Kidney (tissue), 14 donors: Measurements from ENCODE around the gene RTKN. TPM values are rescaled to one million over a fixed set of nuclear protein-coding genes. Genes with fewer than 3 reads are reported as not detected.

Source experiments
- DNase-seq, 5 donors: peaks; one replicate each; pipeline ENCODE4 v3.0.0-alpha.2; 2013 to 2020
- FAIRE-seq: peaks from 2 replicates; lab custom pipeline; 2012; peaks lifted over from hg19 to GRCh38; lab: Jason Lieb, UNC
- H3K27ac ChIP-seq, 2 donors: one replicate each; pipeline ENCODE4 v1.7.0; 2013; ENCODE audit warnings: low read depth in 2 of 2, low read length in 2 of 2, inconsistent platforms in 1 of 2
- H3K27me3 ChIP-seq: one replicate; pipeline ENCODE4 v1.7.1; 2013; ENCODE audit warnings: low read length, inconsistent platforms; ENCODE audit not compliant: control insufficient read depth, insufficient read depth
- H3K36me3 ChIP-seq, 3 donors: one replicate each; pipeline versions ENCODE4 v1.7.0 to v1.7.1; 2013; ENCODE audit warnings: low read length in 3 of 3, control low read depth in 1 of 3, inconsistent platforms in 1 of 3; ENCODE audit not compliant: insufficient read depth in 3 of 3, control insufficient read depth in 2 of 3
- H3K4me1 ChIP-seq, 3 donors: one replicate each; pipeline versions ENCODE4 v1.7.0 to v1.7.1; 2013; ENCODE audit warnings: low read length in 3 of 3, inconsistent platforms in 1 of 3, low read depth in 1 of 3; ENCODE audit not compliant: control insufficient read depth in 2 of 3, insufficient read depth in 2 of 3
- H3K4me3 ChIP-seq, 3 donors: one replicate each; pipeline versions ENCODE4 v1.7.0 to v1.8.1; 2013; ENCODE audit warnings: low read length in 3 of 3, control low read depth in 1 of 3, inconsistent platforms in 1 of 3
- H3K9ac ChIP-seq, 3 donors: one replicate each; pipeline versions ENCODE4 v1.7.0 to v1.7.1; 2013; ENCODE audit warnings: low read length in 3 of 3, control low read depth in 1 of 3, inconsistent platforms in 1 of 3
- H3K9me3 ChIP-seq, 3 donors: one replicate each; pipeline versions ENCODE4 v1.7.0 to v1.7.1; 2013; ENCODE audit warnings: low read length in 3 of 3, control low read depth in 1 of 3, inconsistent platforms in 1 of 3; ENCODE audit not compliant: control insufficient read depth in 2 of 3, insufficient read depth in 1 of 3
- CTCF ChIP-seq: IDR thresholded peaks from 3 replicates; pipeline ENCODE4 v1.5.1; 2012; ENCODE audit warnings: mild to moderate bottlenecking, moderate library complexity, borderline replicate concordance; ENCODE audit not compliant: insufficient read depth; ENCODE audit errors: extremely low read depth
- intact Hi-C: fragments of 100-400 bp; cut with DNase I; formaldehyde crosslinking; loops from one replicate; pipeline ENCODE4 v1.11.1; 2022
- polyA plus RNA-seq: library from polyadenylated mRNA; stranded (reverse); fragments of 350-450 nt; fragmentation: Illumina TruSeq; extraction: RNeasy Lipid Tissue Mini Kit (QIAGEN cat#74804); gene quantifications from one replicate; pipeline ENCODE4 v1.2.3, GENCODE V29; 2014; ENCODE audit warnings: low read depth, low replicate concordance; ENCODE audit not compliant: insufficient read depth
- total RNA-seq: library from RNA; stranded (reverse); fragmentation: NEBNext Ultra II Directional; extraction: Animal tissue kit (Norgen Biotek cat#: 25700); gene quantifications from one replicate; pipeline ENCODE4 v1.2.1, GENCODE V29; 2021
- donor health status: control.
- donor health status: control.
- donor health status: control.
- donor health status: control.
- donor health status: control.
- donor health status: DM: yes; HTN: yes; CAD: no.
- donor health status: Normal renal cell carcinoma (clear cell type).

The RTKN gene
- total and polyA plus RNA-seq, 2 donors from 2014 or later = 76.4 to 95.6 TPM

GRCh38 chr2:74428675-74429074 lies 13.1 kb downstream of the RTKN start:
- Histone ChIP-seq H3K36me3 (peaks cover 6 to 66% (median 27%) of the 10 kb centered on the region in 3 donors), H3K9ac (no peak overlapping the region), H3K27me3 (no peaks in the 10 kb centered on the region), H3K4me1 (peaks cover 0 to 9% (median 6%) of the 10 kb centered on the region in 3 donors), H3K9me3 (no peaks in the 10 kb centered on the region), H3K4me3 (no peak overlapping the region), H3K27ac (no peak overlapping the region)
- no peak for DNase-seq
- intact Hi-C loops = no loop called here
- TF ChIP-seq CTCF = no peak
- FAIRE-seq = no peak

DNA sequence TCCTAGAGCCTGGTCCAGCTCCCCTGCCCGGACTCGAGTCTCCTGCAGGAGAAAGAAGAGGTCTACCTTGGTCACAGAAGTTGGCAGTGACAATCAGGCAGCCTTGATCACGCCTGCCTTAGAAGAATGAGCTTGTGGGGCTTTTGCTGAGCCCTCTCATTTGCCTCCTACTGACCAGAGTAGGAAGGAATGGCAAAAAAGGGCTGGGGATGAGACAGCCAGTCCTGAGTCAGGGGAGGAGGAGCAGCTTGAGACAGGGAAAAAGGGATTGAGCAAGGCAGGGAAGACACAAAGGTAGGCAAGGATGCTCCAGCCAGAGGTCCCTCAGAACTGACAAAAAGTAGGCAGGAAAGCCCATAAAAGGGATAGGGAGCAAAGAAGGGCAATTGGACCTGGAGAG lies 14.2 kb downstream of the RTKN start:
- Histone ChIP-seq H3K27ac (no peak overlapping the region), H3K36me3 (peaks cover 6 to 66% (median 27%) of the 10 kb centered on the region in 3 donors), H3K9ac (no peak overlapping the region), H3K9me3 (no peaks in the 10 kb centered on the region), H3K4me1 (peaks cover 0 to 9% (median 5%) of the 10 kb centered on the region in 3 donors), H3K27me3 (no peaks in the 10 kb centered on the region), H3K4me3 (no peak overlapping the region)
- FAIRE-seq (no peak), DNase-seq (no peak)
- intact Hi-C loops = no loop called here
- no peak for TF ChIP-seq CTCF

- no peak for DNase-seq
- TF ChIP-seq CTCF = no peak
These were observed 15.5 kb downstream of the RTKN start for GRCh38 chr2:74426181-74426758.

More at GRCh38 chr2:74426181-74426758, 15.5 kb downstream of the RTKN start:
- no peak for FAIRE-seq
- H3K4me3 ChIP-seq = no peak overlapping the region
- intact Hi-C loops = no loop called here
- no peaks in the 10 kb centered on the region for H3K9me3 ChIP-seq
- peaks cover 4 to 54% (median 21%) of the 10 kb centered on the region in 3 donors for H3K36me3 ChIP-seq
- no peak overlapping the region for H3K27ac ChIP-seq
- H3K27me3 ChIP-seq = no peaks in the 10 kb centered on the region
- peaks cover 0 to 5% (median under 1%) of the 10 kb centered on the region in 3 donors for H3K4me1 ChIP-seq
- no peak overlapping the region for H3K9ac ChIP-seq
